ENCODE data around the gene KSR2. TPM values are rescaled to one million over a fixed set of nuclear protein-coding genes. Genes with fewer than 3 reads are reported as not detected.
"Not testable (repeated sequence)": the region's sequence is repeated elsewhere in the genome, so short reads cannot be mapped to it uniquely, and the experiment has no call there.

The KSR2 gene
- total RNA-seq, 1 experiment from 2014 or later = 0.06 TPM

DNA sequence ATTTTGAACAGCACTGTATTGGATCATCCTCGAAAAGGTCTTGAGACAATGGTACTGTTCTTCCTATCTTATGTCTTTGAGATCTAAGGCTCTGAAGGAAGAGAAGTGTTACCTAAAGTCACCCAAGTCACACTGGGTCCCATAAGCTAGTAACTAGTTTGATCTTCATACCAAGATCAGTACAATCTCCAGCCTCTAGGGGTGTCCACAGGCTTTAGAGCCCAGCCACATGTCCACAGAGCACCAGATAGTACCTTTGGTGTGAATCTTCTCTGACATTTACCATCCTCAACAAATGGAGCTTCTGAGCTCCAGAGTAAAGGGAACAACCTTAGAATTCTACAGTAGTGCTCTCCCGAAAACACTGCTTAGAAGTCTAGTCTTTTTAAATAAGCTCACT lies 78.7 kb downstream of the KSR2 start:
- Histone ChIP-seq H3K27me3 (no peaks in the 10 kb centered on the region), H3K36me3 (no peaks in the 10 kb centered on the region), H3K4me3 (no peak overlapping the region), H3K27ac (no peak overlapping the region), H3K4me1 (no peaks in the 10 kb centered on the region), H3K9me3 (replicated peaks) (no peaks in the 10 kb centered on the region)
- no peak for DNase-seq

DNA sequence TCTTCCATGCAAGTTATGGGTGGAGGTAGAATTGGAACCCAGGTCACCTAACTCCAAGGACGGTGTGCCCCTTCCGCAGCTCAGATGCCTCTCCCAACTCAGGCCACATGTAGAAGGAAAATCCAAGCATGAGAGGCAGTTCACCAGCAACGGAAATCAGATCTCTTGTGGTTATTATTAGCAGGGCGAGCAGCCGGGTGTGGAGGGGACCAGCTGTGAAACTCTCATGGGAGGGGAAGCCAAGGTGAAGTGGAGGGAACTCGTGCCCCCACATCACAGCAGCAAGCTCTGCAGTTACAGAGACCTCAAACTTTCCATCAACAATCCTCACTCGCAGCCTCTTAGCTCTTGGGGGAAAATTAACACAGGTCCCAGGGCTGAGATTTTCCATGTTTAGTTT lies 79.7 kb downstream of the KSR2 start:
- H3K36me3 ChIP-seq = no peaks in the 10 kb centered on the region

DNA sequence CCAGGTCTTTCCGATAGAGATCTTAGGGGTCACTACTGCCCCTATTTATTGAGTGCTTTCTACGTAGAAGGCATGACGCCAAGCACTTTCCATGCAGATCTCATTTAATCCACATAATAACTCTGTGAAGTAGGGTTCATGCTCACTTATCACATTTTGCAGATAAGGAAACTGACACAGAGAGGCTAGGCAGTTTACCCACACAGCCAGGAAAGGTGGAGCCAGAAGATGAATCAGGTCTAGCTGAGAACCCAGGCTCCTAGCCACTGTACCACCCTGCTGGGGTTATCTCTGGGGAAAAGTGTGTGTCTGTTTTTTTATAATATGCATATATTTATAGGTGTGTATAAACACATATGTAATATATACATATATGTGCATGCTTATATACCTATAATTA lies 83.6 kb downstream of the KSR2 start:
- Histone ChIP-seq H3K36me3 (no peaks in the 10 kb centered on the region), H3K9me3 (replicated peaks) (no peaks in the 10 kb centered on the region), H3K27ac (no peak overlapping the region), H3K4me3 (no peak overlapping the region), H3K27me3 (no peaks in the 10 kb centered on the region), H3K4me1 (no peaks in the 10 kb centered on the region)
- DNase-seq = no peak

More for the DNA sequence above, 79.7 kb downstream of the KSR2 start:
- DNase-seq = no peak
- no peak overlapping the region for H3K4me3 ChIP-seq
- no peaks in the 10 kb centered on the region for H3K27me3 ChIP-seq
- no peaks in the 10 kb centered on the region for H3K9me3 ChIP-seq (replicated peaks)
- H3K4me1 ChIP-seq = no peaks in the 10 kb centered on the region
- no peak overlapping the region for H3K27ac ChIP-seq

DNA sequence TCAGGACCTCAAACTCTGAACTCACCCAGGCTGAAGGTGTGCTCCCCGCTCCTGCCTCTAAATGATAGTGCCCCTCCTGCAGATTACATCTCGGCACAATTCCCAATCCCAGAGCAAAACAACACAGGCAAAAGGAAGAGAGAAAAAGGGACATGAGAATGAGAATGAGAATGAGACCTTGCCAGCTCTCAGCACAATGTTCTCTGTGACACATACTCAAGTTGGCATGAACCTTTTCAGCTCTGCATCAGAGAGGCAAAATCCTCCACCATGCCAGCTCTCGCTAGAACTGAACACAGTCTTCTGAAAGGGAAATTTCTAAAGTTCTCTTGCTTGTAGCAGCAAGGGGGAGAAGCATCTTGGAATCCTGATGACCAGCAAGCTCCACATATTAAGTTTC lies 84.6 kb downstream of the KSR2 start:
- Histone ChIP-seq H3K27ac (no peak overlapping the region), H3K4me1 (no peaks in the 10 kb centered on the region), H3K27me3 (no peaks in the 10 kb centered on the region), H3K36me3 (no peaks in the 10 kb centered on the region), H3K4me3 (no peak overlapping the region), H3K9me3 (replicated peaks) (no peaks in the 10 kb centered on the region)
- no peak for DNase-seq

DNA sequence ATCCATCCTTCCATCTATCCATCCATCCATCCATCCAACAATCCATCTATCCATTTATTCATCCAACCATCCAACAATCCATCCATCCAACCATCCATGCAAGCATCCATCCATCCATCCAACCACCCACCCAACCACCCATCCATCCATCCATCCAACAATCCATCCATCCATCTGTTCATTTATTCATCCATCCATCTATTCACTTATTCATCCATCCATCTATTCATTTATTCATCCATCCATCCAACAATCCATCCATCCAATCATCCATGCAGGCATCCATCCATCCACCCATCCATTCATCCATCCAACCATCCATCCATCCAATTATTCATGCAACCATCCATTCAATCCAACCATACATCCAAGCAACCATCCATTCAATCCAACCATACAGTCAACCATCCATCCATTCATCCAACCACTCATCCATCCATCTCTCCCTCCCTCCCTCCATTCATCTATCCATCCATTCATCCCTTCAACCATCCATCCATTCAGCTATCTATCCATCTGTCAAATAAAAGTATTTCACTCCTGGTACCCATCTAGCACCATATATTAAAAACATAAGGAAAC lies 86.1 kb downstream of the KSR2 start:
- no peak overlapping the region for H3K4me3 ChIP-seq
- no peak overlapping the region for H3K27ac ChIP-seq
- H3K36me3 ChIP-seq = no peaks in the 10 kb centered on the region
- H3K4me1 ChIP-seq = no peaks in the 10 kb centered on the region
- no peaks in the 10 kb centered on the region for H3K9me3 ChIP-seq (replicated peaks)
- no peaks in the 10 kb centered on the region for H3K27me3 ChIP-seq
- no peak for DNase-seq

- Histone ChIP-seq H3K9me3 (replicated peaks) (no peaks in the 10 kb centered on the region), H3K4me3 (no peak overlapping the region), H3K36me3 (no peaks in the 10 kb centered on the region), H3K27me3 (no peaks in the 10 kb centered on the region), H3K4me1 (no peaks in the 10 kb centered on the region), H3K27ac (no peak overlapping the region)
- no peak for DNase-seq
These were observed 86.6 kb downstream of the KSR2 start for GRCh38 chr12:117882181-117882580.

DNA sequence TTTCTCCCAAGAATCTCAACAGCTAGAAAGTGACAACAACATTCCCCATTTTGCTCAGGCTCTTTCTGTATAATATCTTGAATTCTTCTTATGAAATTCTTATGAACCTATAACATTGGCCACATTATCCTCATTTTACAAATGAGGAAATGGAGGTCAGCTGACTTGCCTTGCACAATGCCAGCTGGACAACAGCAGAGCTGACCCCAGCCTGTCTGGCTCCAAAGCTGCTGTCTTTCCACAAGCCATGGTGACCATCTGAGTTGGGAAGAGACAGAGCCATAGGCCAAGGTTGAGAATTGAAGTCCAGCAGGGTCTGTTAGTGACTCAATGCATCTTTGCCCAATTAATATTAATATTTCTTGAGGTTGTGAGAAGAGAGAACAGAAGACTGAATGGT lies 87.3 kb downstream of the KSR2 start:
- Histone ChIP-seq H3K4me3 (no peak overlapping the region), H3K9me3 (replicated peaks) (no peaks in the 10 kb centered on the region), H3K27ac (no peak overlapping the region), H3K36me3 (no peaks in the 10 kb centered on the region), H3K4me1 (no peaks in the 10 kb centered on the region), H3K27me3 (no peaks in the 10 kb centered on the region)
- no peak for DNase-seq

DNA sequence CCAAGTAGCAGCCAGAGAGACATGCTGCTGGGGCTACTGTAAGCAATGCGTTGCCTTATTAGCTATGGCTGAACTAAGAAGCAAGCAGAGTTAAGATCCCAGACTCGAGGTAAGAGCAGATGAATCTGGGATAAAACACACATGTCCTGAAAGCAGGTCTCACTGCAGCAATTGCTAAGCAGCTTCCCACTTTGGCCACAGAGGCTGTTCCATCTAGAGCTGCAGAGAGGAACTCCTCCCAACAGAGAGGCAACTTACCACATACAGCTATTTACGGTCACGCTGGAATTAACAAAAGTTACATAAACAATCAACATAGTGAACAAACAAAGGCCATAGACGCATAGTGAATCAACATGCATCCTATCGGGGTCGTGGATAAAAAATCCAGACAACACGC lies 90.2 kb downstream of the KSR2 start:
- DNase-seq = no peak
- Histone ChIP-seq H3K4me1 (no peaks in the 10 kb centered on the region), H3K9me3 (replicated peaks) (no peaks in the 10 kb centered on the region), H3K4me3 (no peak overlapping the region), H3K27me3 (no peaks in the 10 kb centered on the region), H3K27ac (no peak overlapping the region), H3K36me3 (no peaks in the 10 kb centered on the region)

GRCh38 chr12:117876436-117876816 lies 92.4 kb downstream of the KSR2 start:
- Histone ChIP-seq H3K27ac (no peak overlapping the region), H3K36me3 (no peaks in the 10 kb centered on the region), H3K27me3 (no peaks in the 10 kb centered on the region), H3K4me3 (no peak overlapping the region), H3K9me3 (replicated peaks) (no peaks in the 10 kb centered on the region), H3K4me1 (no peaks in the 10 kb centered on the region)
- DNase-seq = no peak

DNA sequence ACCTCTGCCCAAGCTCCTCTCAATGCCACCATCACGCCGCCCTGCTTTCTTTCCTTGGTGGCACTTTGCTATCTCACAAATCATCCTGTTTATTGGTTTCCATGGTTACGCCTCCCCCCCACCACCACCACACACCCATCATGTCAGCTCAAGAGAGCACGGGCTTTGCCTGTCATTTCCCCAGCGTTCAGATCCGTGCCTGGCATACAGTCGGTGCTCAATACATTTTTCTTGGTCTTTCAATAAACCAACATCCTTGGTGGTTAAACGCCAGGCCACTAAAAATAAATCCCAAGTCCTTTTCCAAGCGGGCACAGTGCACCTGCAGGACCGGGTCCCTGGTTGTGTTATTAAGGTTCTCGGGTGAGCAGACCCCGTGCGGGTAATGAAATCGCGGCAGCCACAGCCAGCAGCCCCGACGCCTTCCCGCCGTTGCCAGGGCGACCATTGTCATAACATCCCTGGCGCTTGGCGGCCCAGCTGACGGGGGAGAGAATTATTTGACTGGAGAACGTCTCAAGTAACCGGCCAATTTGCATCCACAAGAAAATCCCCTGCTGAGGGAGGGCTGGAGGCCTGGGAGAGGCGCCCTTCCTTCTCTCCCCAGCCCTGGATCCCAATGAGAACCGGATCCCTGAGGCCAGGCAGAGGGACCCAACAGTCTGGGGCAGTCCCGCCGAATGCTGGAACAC lies 92.9 kb downstream of the KSR2 start:
- Histone ChIP-seq H3K4me3 (no peak overlapping the region), H3K27me3 (no peaks in the 10 kb centered on the region), H3K36me3 (no peaks in the 10 kb centered on the region), H3K9me3 (replicated peaks) (no peaks in the 10 kb centered on the region), H3K4me1 (no peaks in the 10 kb centered on the region), H3K27ac (no peak overlapping the region)
- peak; percentile 71 to 76 for DNase-seq

DNA sequence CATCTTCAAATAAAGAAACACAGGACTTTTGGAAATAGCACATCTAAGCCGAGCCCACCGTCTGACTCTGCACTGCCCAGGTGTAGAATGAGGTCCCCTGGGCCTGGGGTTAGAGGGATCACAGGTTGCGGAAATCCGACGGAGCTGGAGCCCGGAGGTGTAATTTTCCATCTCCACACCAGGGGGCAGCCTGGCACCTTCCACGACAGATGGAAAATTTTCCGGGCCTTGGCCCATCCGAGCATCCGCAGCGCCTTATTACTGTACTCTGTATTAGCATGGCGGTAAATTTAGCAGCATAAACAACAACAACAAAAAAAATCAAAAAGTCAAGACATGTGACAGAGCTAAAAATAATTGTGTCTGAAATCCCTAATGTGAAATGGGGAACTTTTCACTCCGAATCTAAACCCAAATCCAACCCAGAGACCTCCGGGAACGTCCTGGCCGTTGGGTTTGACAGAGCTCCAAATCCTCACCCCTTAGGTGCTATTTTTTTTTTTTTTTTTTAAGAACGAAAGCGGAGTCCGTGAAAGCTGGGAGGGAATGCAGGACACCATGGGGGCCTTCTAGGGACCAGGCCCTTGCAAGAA lies 93.9 kb downstream of the KSR2 start:
- peak; percentile 57 to 75 for DNase-seq
- H3K36me3 ChIP-seq = no peaks in the 10 kb centered on the region
- no peak overlapping the region for H3K27ac ChIP-seq
- no peak overlapping the region for H3K4me3 ChIP-seq
- no peaks in the 10 kb centered on the region for H3K9me3 ChIP-seq (replicated peaks)
- H3K27me3 ChIP-seq = no peaks in the 10 kb centered on the region
- no peaks in the 10 kb centered on the region for H3K4me1 ChIP-seq

DNA sequence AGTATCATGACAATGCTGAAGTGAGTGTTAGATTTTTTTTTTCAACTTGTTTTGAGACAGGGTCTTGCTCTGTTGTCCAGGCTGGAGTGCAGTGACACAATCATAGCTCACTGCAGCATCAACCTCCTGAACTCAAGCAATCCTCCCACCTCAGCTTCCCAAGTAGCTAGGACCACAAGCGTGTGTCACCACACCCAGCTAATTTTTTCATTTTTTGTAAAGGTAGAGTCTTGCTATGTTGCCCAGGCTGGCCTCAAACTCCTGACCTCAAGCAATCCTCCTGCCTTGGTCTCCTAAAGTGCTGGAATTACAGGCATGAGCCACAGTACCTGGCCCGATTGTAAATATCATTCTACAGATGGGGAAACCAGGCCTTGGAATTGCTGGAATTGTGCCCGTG lies 94.6 kb downstream of the KSR2 start:
- not testable (repeated sequence) for H3K4me1 ChIP-seq; H3K36me3 ChIP-seq; H3K27me3 ChIP-seq; H3K9me3 ChIP-seq (replicated peaks); H3K4me3 ChIP-seq; DNase-seq; H3K27ac ChIP-seq

DNA sequence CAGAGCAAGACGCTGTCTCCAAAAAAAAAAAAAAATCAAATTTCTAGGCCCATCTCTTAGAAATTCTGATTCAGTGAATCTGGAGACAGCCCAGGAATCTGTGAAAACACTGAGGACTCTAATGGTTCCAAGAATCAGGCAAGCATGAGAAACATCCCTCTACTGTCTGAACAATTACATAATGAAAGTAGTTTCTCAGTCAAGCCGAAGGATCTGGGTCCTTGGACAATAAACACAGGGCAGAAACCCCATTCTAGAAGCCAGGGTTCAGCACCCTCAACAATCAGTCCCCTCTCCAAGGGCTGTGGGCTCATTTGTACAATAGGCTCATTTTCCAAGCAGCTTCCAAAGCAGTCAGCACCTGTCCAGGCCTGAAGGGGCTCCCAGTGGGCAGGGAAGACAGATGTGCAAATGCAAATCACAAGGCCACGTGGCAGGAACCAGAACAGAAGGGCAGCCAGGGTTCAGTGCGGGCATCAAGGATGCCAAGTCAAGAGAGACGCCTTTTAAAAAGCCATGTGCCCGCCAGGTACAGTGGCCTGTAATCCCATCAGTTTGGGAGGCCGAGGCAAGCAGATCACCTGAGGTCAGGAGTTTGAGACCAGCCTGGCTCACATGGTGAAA lies 96.1 kb downstream of the KSR2 start:
- H3K4me1 ChIP-seq = no peaks in the 10 kb centered on the region
- H3K27ac ChIP-seq = no peak overlapping the region
- DNase-seq = peak; percentile 4 to 37
- H3K9me3 ChIP-seq (replicated peaks) = no peaks in the 10 kb centered on the region
- H3K4me3 ChIP-seq = no peak overlapping the region
- no peaks in the 10 kb centered on the region for H3K27me3 ChIP-seq
- no peaks in the 10 kb centered on the region for H3K36me3 ChIP-seq

GRCh38 chr12:117869551-117869950 lies 99.2 kb downstream of the KSR2 start:
- Histone ChIP-seq H3K4me1 (no peaks in the 10 kb centered on the region), H3K27ac (no peak overlapping the region), H3K27me3 (no peaks in the 10 kb centered on the region), H3K4me3 (no peak overlapping the region), H3K36me3 (no peaks in the 10 kb centered on the region), H3K9me3 (replicated peaks) (no peaks in the 10 kb centered on the region)
- DNase-seq = no peak

- Histone ChIP-seq H3K27ac (no peak overlapping the region), H3K36me3 (no peaks in the 10 kb centered on the region), H3K9me3 (replicated peaks) (no peaks in the 10 kb centered on the region), H3K27me3 (no peaks in the 10 kb centered on the region), H3K4me1 (no peaks in the 10 kb centered on the region), H3K4me3 (no peak overlapping the region)
- DNase-seq = no peak
These were observed 101.4 kb downstream of the KSR2 start for GRCh38 chr12:117867348-117867747.
